ENCODE results near the gene CFDP1. TPM values are rescaled to one million over a fixed set of nuclear protein-coding genes. Genes with fewer than 3 reads are reported as not detected.
"Not testable (repeated sequence)": the region's sequence is repeated elsewhere in the genome, so short reads cannot be mapped to it uniquely, and the experiment has no call there.

The CFDP1 gene
- total RNA-seq, 2 donors from 2014 or later = 35.1 to 52.3 TPM

- peak within 1 kb of the TSS; percentile 74 for H3K27ac Mint-ChIP-seq
- H3K9me3 Mint-ChIP-seq = no peaks in the 10 kb centered on the region
- H3K4me1 Mint-ChIP-seq = peaks cover 23% of the 10 kb centered on the region
- ATAC-seq (replicated peaks) = peak; percentile 95
- peaks cover 22% of the 10 kb centered on the region for H3K36me3 Mint-ChIP-seq (ENCODE audit: low read depth)
- no peaks in the 10 kb centered on the region for H3K27me3 Mint-ChIP-seq
- peak within 1 kb of the TSS; percentile 98 for H3K4me3 Mint-ChIP-seq
These were observed 31.0 kb upstream of the CFDP1 start, which contains the start of gene TMEM170A for GRCh38 chr16:75464122-75464918. Gene TMEM170A, minus strand, starts transcription at chr16:75464689. Its CDS starts 89 bp downstream, at chr16:75464600.

- peaks cover 22% of the 10 kb centered on the region for H3K36me3 Mint-ChIP-seq (ENCODE audit: low read depth)
- not testable (repeated sequence) for H3K9me3 Mint-ChIP-seq, H3K27me3 Mint-ChIP-seq
- H3K4me1 Mint-ChIP-seq = peaks cover 24% of the 10 kb centered on the region
- peak overlapping the region; percentile 98 for H3K4me3 Mint-ChIP-seq
- peak overlapping the region; percentile 74 for H3K27ac Mint-ChIP-seq
- ATAC-seq (replicated peaks) = peak; percentile 4
These were observed 30.3 kb upstream of the CFDP1 start for GRCh38 chr16:75463389-75464121.

- Mint-ChIP-seq H3K9me3 (no peaks in the 10 kb centered on the region), H3K4me3 (peak overlapping the region; percentile 98), H3K36me3 (ENCODE audit: low read depth) (peaks cover 22% of the 10 kb centered on the region), H3K27me3 (no peaks in the 10 kb centered on the region), H3K4me1 (peaks cover 31% of the 10 kb centered on the region), H3K27ac (peak overlapping the region; percentile 74)
- peak; percentile 13 for ATAC-seq (replicated peaks)
These were observed 29.5 kb upstream of the CFDP1 start for GRCh38 chr16:75462806-75463205.

- H3K4me1 Mint-ChIP-seq = peaks cover 32% of the 10 kb centered on the region
- H3K27me3 Mint-ChIP-seq = no peaks in the 10 kb centered on the region
- peak overlapping the region; percentile 98 for H3K4me3 Mint-ChIP-seq
- H3K27ac Mint-ChIP-seq = peak overlapping the region; percentile 22
- ATAC-seq (replicated peaks) = no peak
- peaks cover 22% of the 10 kb centered on the region for H3K36me3 Mint-ChIP-seq (ENCODE audit: low read depth)
- H3K9me3 Mint-ChIP-seq = no peaks in the 10 kb centered on the region
These were observed 28.3 kb upstream of the CFDP1 start for GRCh38 chr16:75461575-75461974.

GRCh38 chr16:75460446-75460845 lies 27.1 kb upstream of the CFDP1 start:
- peaks cover 32% of the 10 kb centered on the region for H3K4me1 Mint-ChIP-seq
- H3K27ac Mint-ChIP-seq = peak overlapping the region; percentile 83
- peak overlapping the region; percentile 31 for H3K4me3 Mint-ChIP-seq
- ATAC-seq (replicated peaks) = no peak
- H3K9me3 Mint-ChIP-seq = no peaks in the 10 kb centered on the region
- peaks cover 22% of the 10 kb centered on the region for H3K36me3 Mint-ChIP-seq (ENCODE audit: low read depth)
- H3K27me3 Mint-ChIP-seq = no peaks in the 10 kb centered on the region

- no peaks in the 10 kb centered on the region for H3K27me3 Mint-ChIP-seq
- no peak for ATAC-seq (replicated peaks)
- H3K9me3 Mint-ChIP-seq = no peaks in the 10 kb centered on the region
- H3K27ac Mint-ChIP-seq = peak overlapping the region; percentile 83
- peaks cover 20% of the 10 kb centered on the region for H3K36me3 Mint-ChIP-seq (ENCODE audit: low read depth)
- no peak overlapping the region for H3K4me3 Mint-ChIP-seq
- H3K4me1 Mint-ChIP-seq = peaks cover 28% of the 10 kb centered on the region
These were observed 26.4 kb upstream of the CFDP1 start for GRCh38 chr16:75459691-75460090.

GRCh38 chr16:75458439-75458838 lies 25.1 kb upstream of the CFDP1 start:
- no peaks in the 10 kb centered on the region for H3K9me3 Mint-ChIP-seq
- no peak overlapping the region for H3K4me3 Mint-ChIP-seq
- H3K4me1 Mint-ChIP-seq = peaks cover 29% of the 10 kb centered on the region
- no peak overlapping the region for H3K27ac Mint-ChIP-seq
- peaks cover 13% of the 10 kb centered on the region for H3K36me3 Mint-ChIP-seq (ENCODE audit: low read depth)
- H3K27me3 Mint-ChIP-seq = no peaks in the 10 kb centered on the region
- no peak for ATAC-seq (replicated peaks)

- Mint-ChIP-seq H3K9me3 (no peaks in the 10 kb centered on the region), H3K36me3 (ENCODE audit: low read depth) (peaks cover 12% of the 10 kb centered on the region), H3K27ac (no peak overlapping the region), H3K4me1 (peaks cover 33% of the 10 kb centered on the region), H3K27me3 (no peaks in the 10 kb centered on the region), H3K4me3 (no peak overlapping the region)
- no peak for ATAC-seq (replicated peaks)
These were observed 24.7 kb upstream of the CFDP1 start for GRCh38 chr16:75458029-75458428.

GRCh38 chr16:75457485-75458021 lies 24.2 kb upstream of the CFDP1 start:
- H3K36me3 Mint-ChIP-seq (ENCODE audit: low read depth) = peaks cover 12% of the 10 kb centered on the region
- H3K27ac Mint-ChIP-seq = no peak overlapping the region
- H3K4me3 Mint-ChIP-seq = no peak overlapping the region
- H3K4me1 Mint-ChIP-seq = peaks cover 33% of the 10 kb centered on the region
- ATAC-seq (replicated peaks) = no peak
- no peaks in the 10 kb centered on the region for H3K27me3 Mint-ChIP-seq
- no peaks in the 10 kb centered on the region for H3K9me3 Mint-ChIP-seq

GRCh38 chr16:75456971-75457370 lies 23.7 kb upstream of the CFDP1 start:
- H3K27me3 Mint-ChIP-seq = no peaks in the 10 kb centered on the region
- H3K4me3 Mint-ChIP-seq = no peak overlapping the region
- no peaks in the 10 kb centered on the region for H3K9me3 Mint-ChIP-seq
- ATAC-seq (replicated peaks) = no peak
- H3K27ac Mint-ChIP-seq = peak overlapping the region; percentile 71
- H3K36me3 Mint-ChIP-seq (ENCODE audit: low read depth) = peaks cover 12% of the 10 kb centered on the region
- peaks cover 31% of the 10 kb centered on the region for H3K4me1 Mint-ChIP-seq

GRCh38 chr16:75456486-75456885 lies 23.2 kb upstream of the CFDP1 start:
- H3K4me3 Mint-ChIP-seq; H3K27me3 Mint-ChIP-seq; H3K9me3 Mint-ChIP-seq; ATAC-seq (replicated peaks): not testable (repeated sequence)
- Mint-ChIP-seq H3K27ac (peak overlapping the region; percentile 71), H3K4me1 (peaks cover 31% of the 10 kb centered on the region), H3K36me3 (ENCODE audit: low read depth) (peaks cover 16% of the 10 kb centered on the region)

- Mint-ChIP-seq H3K4me1 (peaks cover 30% of the 10 kb centered on the region), H3K36me3 (ENCODE audit: low read depth) (peaks cover 22% of the 10 kb centered on the region), H3K27ac (no peak overlapping the region), H3K27me3 (no peaks in the 10 kb centered on the region), H3K4me3 (no peak overlapping the region), H3K9me3 (no peaks in the 10 kb centered on the region)
- ATAC-seq (replicated peaks) = no peak
These were observed 22.4 kb upstream of the CFDP1 start for GRCh38 chr16:75455677-75456076.

GRCh38 chr16:75452464-75453190 lies 19.3 kb upstream of the CFDP1 start:
- H3K4me1 Mint-ChIP-seq = peaks cover 10% of the 10 kb centered on the region
- ATAC-seq (replicated peaks) = no peak
- no peak overlapping the region for H3K4me3 Mint-ChIP-seq
- no peak overlapping the region for H3K27ac Mint-ChIP-seq
- H3K27me3 Mint-ChIP-seq = no peaks in the 10 kb centered on the region
- no peaks in the 10 kb centered on the region for H3K9me3 Mint-ChIP-seq
- H3K36me3 Mint-ChIP-seq (ENCODE audit: low read depth) = peaks cover 40% of the 10 kb centered on the region

- Mint-ChIP-seq H3K27me3 (no peaks in the 10 kb centered on the region), H3K4me1 (no peaks in the 10 kb centered on the region), H3K36me3 (ENCODE audit: low read depth) (peaks cover 52% of the 10 kb centered on the region), H3K4me3 (no peak overlapping the region), H3K27ac (no peak overlapping the region), H3K9me3 (no peaks in the 10 kb centered on the region)
- ATAC-seq (replicated peaks) = no peak
These were observed 13.1 kb upstream of the CFDP1 start for GRCh38 chr16:75446416-75446815.
